ENCODE results near the gene RIPPLY2.
A peak's percentile ranks its signal among the peaks of the same experiment; 100 is the strongest.
"Not testable (repeated sequence)": the region's sequence is repeated elsewhere in the genome, so short reads cannot be mapped to it uniquely, and the experiment has no call there.

The RIPPLY2 gene

GRCh38 chr6:83853178-83854000 is at the start of gene RIPPLY2:
Gene RIPPLY2, plus strand, starts transcription at chr6:83853360. Its CDS starts 57 bp downstream, at chr6:83853417.
- DNase-seq (ENCODE audit: low read depth in 2 of 2) = no peak

DNA sequence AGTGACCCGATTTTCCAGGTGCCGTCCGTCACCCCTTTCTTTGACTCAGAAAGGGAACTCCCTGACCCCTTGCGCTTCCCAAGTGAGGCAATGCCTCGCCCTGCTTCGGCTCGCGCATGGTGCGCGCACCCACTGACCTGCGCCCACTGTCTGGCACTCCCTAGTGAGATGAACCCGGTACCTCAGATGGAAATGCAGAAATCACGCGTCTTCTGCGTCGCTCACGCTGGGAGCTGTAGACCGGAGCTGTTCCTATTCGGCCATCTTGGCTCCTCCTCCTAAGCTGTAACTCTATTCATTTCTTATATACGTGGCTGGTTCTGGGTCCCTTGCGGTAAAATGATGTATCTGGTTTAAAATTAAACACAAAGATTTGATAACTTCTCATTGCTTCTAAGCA is 49.7 kb upstream of the RIPPLY2 start:
- not testable (repeated sequence) for DNase-seq (ENCODE audit: low read depth in 2 of 2)

DNA sequence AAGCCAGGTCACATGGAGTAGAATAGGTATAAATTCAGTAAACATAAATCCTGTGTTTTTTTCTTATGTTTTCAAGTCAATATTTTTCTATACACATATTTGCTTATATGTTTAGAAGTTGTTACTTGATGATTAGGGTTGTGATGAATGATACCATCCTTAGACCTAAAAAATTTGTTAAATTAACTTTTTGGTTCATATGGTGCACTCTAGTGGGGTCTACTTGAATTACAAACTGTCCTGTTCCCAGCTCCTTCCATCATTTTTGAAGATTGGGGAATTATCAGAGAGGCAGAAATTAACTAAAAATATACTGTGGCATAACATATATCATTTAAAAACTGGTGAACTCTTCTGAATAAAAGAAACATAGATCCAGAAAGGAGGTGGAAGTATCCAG is 48.3 kb upstream of the RIPPLY2 start:
- no peak for DNase-seq (ENCODE audit: low read depth in 2 of 2)

DNA sequence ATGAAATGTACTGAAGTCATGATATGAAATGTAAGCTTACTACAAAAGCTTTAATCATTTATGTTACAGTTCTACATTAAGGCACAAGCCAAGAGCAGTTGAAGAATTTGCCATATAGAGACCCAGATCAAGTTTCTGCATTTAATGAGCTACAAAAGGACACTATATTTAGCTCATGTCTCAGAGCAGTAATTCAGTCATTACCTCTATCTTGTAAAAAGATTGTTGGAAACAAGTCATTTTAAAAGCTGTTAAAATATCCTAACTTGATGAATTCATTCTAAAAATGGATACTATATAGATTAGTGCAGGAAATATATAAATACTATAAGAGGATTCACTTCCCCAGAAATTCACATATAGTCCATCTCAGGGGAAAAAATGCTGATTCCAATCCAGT is 45.2 kb upstream of the RIPPLY2 start:
- DNase-seq (ENCODE audit: low read depth in 2 of 2) = no peak

GRCh38 chr6:83808926-83809325 is 44.2 kb upstream of the RIPPLY2 start:
- DNase-seq (ENCODE audit: low read depth in 2 of 2) = no peak

DNA sequence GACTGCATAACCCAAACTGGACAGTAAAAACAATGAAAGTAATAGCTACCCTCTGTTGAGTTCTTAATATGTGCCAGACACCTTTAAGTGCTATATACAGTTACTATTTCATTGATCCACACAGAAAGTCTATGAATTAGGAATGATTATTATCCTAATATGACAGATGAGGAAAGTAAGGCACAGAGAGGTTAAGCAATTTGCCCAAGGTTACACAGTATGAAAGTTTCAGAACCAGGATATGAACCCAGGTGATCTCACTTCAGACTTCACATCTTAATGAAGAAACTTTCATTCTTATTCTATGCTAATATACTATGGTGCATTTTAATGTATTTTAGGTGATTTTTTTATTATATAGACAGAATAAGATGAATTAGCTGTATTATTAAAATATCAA is 40.6 kb upstream of the RIPPLY2 start:
- no peak for DNase-seq (ENCODE audit: low read depth in 2 of 2)

- DNase-seq (ENCODE audit: low read depth in 2 of 2) = no peak
These were observed 37.4 kb upstream of the RIPPLY2 start for GRCh38 chr6:83815631-83816272.

DNA sequence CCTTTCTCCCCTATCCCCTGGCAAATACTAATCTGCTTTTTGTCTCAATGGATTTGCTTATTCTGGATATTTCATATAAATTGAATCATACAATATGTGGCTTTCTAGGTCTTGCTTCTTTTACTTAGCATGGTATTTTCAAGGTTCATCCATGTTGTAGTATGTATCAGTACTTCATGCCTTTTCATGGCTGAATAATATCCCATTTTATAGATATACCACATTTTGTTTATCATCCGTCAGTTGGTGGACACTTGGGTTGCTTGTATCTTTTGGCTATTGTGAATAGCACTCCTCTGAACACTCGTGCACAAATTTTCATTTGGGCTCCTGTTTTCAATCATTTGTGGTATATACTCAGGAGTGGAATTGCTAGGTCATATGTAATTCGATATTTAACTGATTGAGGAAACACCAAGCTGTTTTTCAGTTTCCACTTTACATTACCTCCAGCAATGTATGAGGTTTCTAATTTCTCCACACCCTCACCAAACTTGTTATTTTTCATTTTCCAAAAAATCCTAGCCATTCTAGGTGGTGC is 30.5 kb upstream of the RIPPLY2 start:
- DNase-seq (ENCODE audit: low read depth in 2 of 2) = no peak

DNA sequence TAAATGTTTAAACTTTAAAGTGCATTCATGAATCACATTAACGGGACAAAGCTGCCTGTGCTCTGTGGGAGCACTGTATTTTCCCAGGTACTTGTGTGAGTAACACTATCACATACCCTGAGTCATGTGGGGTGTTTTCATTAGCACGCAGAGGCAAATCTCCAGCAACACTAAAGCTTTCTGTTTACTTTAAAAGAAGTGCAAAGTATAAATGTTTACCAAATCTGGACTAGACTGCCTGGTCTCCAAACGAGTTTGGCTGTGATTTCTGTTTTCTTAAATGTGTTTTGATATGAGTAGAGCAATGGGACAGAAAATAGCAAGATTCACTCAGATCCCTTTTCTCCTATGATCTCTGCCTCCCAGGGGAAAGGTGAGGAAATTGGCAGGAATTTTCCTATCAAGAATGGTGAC is 28.8 kb upstream of the RIPPLY2 start:
- DNase-seq (ENCODE audit: low read depth in 2 of 2) = no peak

DNA sequence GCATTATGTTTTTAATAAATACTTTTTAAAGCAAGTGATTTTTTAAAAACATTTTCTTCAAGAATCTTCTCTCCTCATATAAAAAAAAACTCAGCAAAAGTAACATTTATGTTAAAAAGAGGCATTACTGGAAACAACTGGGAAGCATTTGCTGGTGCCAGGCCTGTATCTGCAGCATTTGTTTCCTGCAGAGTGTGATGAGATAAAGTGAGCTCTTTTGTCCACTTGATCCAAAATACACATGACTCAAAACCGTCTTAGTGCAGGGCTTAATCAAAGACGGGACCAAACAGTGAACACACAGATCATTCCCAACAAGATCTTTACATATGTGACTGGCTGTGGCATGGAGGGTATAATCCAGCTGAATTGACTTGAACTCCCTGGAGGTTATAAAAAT is 28.3 kb upstream of the RIPPLY2 start:
- DNase-seq (ENCODE audit: low read depth in 2 of 2) = no peak

DNA sequence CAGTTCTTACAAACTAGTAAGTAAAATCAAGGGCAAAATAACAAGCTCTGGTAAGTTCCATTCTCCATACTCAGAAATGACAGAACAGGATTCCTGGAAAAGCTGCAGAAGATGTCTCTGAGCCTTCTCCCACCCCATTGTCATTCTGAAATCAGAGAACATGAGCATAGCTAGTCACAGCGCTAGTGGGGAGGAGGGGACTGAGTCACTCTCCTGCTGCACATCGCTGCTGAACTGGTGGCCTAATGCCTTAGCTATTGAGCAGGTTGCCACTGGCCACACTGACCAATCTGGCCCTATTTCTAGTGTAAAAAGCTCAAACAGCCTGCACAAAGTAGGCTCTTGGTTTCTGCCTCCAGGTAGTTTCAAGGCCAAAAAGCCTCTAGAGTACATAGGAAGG is 26.1 kb upstream of the RIPPLY2 start:
- no peak for DNase-seq (ENCODE audit: low read depth in 2 of 2)

DNA sequence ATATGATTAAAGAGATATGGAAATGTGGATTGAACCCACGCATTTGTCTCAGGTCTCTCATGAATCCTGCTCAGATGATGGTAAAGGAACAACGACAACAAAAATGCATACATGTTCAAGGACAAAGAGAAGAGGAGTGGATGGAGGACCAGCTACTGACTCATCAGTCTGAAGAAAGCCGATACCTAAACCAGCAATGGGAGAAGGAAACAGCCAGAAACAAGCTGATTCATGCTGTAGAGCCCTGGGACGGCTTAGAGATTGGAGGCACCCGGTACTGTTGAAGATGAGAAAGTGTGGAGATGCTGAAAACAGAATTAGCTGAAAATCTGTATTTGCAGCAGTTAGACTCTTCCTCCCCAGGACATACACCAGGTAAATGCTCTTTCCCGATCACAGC is 14.4 kb upstream of the RIPPLY2 start:
- no peak for DNase-seq (ENCODE audit: low read depth in 2 of 2)

DNA sequence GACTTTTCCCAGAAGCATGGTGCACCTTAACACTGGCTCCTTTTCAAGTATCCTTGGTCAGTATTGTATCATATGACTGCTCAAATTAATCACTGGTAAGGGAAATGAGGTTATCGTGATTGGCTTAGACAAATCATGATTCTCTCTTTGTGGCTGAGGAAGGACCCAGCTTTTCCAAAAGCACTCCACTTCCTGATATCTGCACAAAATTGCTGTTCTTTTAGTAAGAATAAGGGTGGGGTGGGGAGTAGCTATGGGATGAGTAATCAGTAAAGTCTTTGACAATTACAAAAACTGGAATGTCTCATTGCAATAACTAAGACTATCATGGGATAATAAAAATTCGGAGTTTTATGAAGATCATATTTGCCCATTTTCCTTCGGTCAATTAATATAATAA is 9.0 kb upstream of the RIPPLY2 start:
- no peak for DNase-seq (ENCODE audit: low read depth in 2 of 2)

GRCh38 chr6:83846291-83846690 is 6.9 kb upstream of the RIPPLY2 start:
- no peak for DNase-seq (ENCODE audit: low read depth in 2 of 2)

DNA sequence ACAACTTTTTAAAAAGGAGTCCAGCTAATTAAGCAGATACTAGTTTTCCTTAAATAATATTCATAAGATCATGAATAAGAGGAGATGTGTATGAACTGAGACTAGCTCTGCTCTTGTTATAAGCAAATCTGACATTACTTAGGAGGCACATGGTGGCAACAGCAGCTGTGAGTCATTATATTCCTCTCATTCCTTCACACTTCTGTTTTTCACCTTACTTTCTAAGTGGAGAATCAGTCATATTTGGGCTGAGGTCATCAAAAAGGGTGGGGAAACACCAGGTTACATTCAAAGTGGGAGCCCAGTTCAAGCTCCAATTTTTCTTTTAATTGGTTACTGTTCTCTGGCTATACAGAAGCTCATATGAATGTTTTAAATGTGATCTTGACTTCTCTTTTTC is 6.0 kb upstream of the RIPPLY2 start:
- no peak for DNase-seq (ENCODE audit: low read depth in 2 of 2)

DNA sequence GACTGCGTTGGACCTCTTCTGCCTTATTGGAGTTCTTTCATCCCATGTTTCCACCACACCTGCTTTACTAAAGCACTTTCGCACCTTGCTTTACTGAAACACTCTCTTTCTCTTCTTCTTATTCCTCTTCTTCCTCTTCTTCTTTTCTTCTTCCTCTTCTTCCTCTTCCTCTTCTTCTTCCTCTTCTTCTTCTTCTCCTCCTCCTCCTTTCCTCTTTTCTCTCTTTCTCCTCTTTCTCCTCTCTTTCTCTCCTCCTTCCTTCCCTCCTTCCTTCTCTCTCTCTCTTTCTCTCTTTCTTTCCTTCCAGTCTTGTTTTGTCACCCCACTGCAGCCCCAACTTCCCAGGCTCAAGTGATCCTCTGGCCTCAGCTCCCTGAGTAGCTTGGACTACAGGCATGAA is 4.0 kb upstream of the RIPPLY2 start:
- no peak for DNase-seq (ENCODE audit: low read depth in 2 of 2)

- DNase-seq (ENCODE audit: low read depth in 2 of 2) = no peak
These were observed 3.5 kb upstream of the RIPPLY2 start for GRCh38 chr6:83849610-83850009.

GRCh38 chr6:83852528-83853177 is 507 bp upstream of the RIPPLY2 start:
- no peak for DNase-seq (ENCODE audit: low read depth in 2 of 2)

GRCh38 chr6:83854001-83854501 is 891 bp downstream of the RIPPLY2 start:
- no peak for DNase-seq (ENCODE audit: low read depth in 2 of 2)

DNA sequence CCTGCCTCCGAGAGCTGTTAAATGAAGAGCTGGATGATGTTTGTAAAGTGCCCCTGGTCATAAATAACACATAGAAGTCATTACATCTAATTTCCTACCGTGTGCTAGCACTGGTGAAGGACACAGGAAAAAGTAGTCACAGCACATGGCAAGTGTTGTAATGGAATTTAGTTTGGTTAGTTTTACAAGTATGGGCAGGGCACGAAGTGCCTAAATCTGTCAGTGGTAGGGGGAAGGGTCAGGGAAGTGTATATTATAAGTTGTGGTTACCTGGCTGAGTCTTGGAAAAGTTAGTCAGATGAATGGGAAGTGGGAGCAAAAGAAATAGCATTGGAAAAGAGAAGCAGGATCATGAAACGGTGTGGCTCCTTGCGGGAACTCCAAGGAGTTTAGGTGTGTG is 1.6 kb downstream of the RIPPLY2 start:
- DNase-seq (ENCODE audit: low read depth in 2 of 2) = no peak

DNA sequence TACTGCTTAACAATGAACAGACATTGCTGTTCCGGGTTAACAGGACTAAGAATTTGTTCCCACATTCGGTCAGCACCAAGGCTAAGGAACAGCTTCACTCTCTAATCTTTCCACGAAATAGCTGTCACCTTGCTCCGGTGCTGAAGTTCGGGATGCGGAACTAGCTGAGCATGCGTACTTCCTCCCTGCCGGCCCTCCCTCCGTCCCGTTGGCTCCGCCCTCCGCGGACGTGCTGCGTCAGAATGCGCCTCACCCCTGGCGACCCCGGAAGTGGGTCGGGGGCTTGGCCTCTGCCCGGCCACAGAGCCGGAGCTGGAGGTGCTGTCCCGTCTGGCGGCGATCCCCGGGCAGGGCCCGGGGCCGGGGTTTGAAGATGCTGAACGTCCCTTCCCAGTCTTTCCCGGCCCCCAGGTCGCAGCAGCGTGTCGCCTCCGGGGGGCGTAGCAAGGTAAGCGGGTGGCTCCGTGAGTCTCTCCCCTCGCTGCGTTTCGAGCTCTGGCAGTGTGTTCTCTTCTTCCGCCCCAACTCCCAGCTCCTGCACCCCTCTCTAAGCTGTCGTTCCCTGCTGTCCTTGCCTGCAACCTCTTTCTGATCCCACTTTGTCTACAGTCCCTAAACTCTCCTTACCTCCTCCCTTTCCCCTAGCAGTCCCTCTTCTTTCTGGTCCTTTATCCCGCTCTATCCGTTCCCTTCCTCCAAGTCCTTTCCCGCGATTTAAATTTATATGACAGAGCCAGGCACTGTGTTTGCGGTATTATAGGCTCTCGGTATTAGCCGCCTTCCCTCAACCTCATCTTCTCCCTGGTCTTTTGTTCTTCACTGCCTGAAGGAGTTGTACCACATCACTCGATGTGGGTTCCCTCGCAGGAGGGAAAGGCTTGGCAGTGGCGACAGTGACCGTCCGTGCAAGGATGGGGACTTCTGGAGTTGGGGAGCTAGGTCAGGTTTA is 6.5 kb downstream of the RIPPLY2 start, which contains the start of gene CYB5R4:
Gene CYB5R4 (plus strand): TSS at position 280 of the 949 bp plus-strand sequence. CDS start 94 bp downstream, at position 374.
- DNase-seq (ENCODE audit: low read depth in 2 of 2) = peak; percentile 90 to 91

Measured in fibroblast of skin of left quadriceps (primary cell).